ENCODE results near the gene ARHGAP8. TPM values are rescaled to one million over a fixed set of nuclear protein-coding genes. Genes with fewer than 3 reads are reported as not detected.
"Not testable (repeated sequence)": the region's sequence is repeated elsewhere in the genome, so short reads cannot be mapped to it uniquely, and the experiment has no call there.

Gene ARHGAP8
- total RNA-seq, 1 experiment from 2014 or later: not detected

DNA sequence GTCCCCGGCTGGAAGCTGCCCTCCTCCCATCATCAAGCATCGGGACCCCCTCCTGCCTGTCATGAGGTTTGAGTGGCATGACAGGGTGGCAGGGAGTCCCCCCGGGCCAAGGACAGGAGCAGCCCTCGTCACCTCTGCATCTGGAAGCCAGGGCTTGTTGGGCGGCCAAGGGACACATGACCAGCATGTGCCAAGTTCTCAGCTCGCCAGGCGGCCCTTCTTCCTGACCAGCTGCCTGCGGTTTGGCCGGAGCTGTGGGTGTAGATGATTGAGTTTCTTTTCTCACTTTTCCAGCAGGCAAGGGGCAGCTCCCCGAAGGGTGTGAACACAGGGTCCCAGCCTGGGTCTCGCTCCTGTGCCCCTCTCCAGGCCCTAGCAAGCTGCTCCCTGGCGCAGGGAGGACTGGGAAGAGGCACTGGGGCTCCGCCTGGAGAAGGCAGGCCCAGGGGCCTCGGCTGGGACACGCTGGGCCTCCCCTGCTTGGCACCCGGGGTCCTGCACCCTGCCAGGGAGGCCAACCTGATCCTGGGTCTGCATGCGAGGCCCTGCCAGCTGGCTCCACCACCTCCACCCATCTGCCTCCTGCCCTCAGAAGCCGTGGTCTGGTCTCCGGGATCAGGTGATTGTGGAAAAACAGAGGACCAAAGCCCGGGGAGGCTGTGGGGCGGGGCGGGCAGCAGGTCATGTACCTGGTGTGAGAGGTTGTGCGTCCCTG lies 13.4 kb downstream of the ARHGAP8 start:
- no peak for DNase-seq (ENCODE audit: low spot score)

DNA sequence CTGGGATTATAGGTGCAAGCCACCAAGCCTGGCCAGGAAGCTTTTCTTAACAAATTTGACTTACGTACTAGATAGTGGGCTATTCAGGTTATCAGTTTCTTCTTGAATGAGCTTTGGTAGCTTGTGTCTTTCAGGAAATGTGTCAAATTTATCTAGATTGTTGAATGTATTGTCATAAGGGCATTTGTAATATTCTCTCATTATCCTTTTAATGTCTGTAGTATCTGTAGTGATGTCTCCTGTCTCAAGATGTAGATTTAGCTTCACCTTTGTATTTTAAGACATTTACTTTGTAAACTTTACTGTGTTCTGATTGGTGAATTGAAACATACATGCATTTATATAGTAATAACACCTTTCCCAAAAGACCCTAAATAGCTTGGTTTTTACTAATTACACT lies 20.7 kb downstream of the ARHGAP8 start:
- no peak for DNase-seq (ENCODE audit: low spot score)

GRCh38 chr22:44775862-44776261 lies 23.5 kb downstream of the ARHGAP8 start:
- no peak for DNase-seq (ENCODE audit: low spot score)

DNA sequence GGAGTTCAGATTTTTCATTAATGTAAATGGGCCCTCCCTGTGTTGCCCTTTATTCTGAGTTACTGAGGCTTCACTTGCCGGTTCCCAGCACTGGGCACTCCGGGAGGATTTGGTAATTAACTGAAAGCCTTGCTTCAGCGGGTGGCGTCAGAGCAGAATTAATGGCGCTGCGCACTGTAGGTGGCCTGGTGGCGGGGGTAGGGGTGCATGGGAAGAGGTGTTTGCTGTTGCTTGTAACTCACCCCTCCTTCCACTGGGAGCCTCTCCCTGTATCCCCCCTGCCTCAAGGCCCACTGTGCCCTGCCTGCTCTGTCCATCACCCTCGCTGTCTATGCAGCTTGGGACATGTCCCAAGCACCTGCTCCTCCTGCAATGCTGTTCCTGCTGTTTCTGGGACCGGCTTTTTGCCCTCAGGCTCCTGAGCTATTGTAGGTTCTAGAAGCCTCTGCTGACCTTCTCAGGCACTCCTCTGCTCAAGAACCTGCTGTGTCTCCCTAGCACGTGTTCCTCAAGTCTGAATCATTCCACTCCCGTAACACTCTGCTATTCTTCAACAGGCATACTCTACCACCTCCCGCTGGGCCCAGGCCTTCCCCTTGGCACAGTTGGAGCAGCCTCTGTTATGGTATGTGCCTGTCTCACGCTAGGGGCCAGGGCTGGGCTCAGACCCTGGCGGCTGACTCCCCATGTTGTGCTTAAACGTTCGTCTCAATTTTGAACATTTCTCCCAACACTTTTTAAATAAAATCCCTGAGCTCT lies 24.4 kb downstream of the ARHGAP8 start:
- DNase-seq (ENCODE audit: low spot score): no peak

DNA sequence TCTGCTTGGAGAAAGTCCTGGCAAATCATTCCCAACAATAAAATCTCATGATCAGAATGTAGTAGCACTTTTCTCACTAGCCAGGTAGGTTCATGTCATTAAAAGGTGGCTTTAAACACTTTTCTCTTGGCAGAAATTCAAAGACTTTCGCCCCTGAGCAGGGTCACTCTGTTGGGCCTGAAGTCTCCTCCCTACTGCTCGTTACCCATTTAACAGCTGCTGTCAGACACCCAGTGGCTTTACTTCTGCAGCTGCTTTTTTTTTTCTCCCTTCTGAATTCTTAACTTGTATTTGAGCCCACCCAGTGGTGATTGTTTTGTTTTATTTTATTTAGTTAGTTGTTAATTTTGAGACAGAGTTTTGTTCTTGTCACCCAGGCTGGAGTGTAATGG lies 25.0 kb downstream of the ARHGAP8 start:
- no peak for DNase-seq (ENCODE audit: low spot score)

DNA sequence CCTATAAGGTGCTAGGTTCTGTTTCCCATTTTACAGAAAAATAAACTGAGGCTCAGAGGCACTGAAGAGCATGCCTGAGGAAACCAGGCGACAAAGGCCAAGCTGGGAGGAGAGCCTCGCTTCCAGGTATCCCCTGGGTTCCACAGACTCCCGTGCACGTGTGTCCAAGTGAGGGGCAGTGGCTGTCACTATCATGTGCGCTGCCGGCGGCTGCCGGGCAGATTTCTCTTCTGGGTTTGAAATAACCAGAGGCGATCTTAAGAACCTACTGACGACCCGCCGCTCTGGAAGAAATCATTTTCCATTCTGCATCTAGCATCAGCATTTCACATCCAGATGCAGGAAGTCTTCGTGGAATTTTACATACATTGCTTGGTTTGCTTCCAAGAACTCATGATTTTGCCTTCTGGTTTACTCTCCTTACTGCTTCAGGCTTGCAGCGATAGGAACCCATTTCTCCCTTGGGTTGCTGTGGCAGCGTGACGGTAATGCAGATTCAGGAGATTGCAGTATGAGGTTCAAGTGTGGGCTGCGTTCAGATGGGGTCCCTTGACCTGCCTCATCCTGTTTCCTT lies 28.6 kb downstream of the ARHGAP8 start:
- DNase-seq (ENCODE audit: low spot score): no peak

DNA sequence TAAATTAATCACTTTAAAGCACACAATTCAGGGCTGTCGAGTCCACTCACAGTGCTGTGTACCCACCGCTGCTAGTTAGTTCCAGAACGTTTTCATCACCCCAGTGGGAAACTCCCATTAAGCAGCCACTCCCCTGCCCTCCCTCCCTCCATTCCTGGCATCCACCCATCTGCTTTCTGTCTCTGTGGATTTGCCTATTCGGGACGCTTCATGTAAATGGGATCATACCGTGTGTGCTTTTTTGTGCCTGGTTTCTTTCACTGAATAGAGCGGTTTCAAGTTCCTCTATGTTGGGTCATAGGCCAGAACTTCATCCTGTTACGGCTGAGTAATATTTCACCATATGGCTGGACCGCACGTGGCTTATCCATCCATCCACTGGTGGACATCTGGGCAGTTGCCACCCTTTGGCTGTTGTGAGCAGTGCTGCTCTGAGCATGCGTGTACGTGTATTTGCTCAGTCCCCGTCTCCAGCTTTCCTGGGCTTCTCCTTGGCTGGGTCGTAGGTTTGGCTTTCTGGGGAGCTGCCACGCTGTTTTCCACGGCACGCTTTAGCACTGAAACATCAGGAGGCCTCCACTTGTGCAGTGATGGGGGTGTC lies 30.1 kb downstream of the ARHGAP8 start:
- no peak for DNase-seq (ENCODE audit: low spot score)

DNA sequence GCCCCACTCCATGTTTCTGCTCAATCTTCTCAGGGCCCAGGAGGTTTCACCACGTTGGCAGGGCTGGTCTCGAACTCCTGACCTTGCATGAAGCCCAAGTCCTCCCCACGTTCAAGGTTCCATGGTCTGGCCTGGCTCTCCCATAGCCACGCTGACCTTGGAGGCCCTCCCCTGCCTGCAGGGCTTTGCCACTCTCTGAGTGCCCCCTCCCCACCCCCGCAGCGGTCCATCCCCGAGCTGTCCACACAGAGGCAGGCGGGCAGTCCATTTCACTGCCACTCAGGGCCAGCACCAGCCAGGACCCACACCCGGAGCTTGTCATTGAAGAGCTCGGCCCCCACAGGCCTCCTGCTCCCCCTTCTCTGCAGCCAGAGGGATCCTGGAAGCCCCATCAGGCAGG lies 30.7 kb downstream of the ARHGAP8 start:
- DNase-seq (ENCODE audit: low spot score): no peak

DNA sequence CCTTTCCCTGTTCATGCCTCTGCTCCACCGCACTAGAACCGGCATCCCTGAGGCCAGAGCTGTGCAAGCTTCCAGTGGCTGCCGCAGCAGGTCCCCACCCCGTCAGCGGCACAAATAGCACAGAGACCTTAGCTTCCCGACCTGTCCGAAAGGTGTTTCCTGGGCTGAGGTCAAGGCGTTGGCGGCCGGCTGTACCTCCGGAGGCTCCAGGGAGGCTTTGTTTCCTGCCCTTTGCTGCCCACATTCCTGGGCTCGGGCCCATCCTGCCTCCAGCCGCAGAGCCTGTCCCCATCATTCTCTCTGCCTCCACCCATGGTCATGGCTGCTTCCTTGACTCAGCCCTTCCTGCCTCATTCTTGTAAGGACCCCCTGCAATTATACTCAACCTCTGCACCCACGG lies 31.2 kb downstream of the ARHGAP8 start:
- DNase-seq (ENCODE audit: low spot score): no peak

DNA sequence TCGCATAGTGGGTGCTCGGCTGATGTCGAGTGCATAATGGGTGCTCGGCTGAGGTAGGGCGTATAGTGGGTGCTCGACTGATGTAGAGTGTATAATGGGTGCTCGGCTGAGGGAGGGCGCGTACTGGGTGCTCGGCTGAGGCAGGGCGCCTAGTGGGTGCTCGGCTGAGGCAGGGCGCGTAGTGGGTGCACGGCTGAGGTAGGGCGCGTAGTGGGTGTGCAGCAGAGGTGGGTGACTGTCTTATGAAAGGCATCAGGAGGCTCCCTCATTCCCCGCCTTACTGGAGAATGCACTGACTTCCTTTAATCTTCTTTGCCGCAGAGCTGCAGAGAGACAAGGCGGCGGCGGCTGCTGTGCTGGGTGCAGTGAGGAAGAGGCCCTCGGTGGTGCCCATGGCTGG lies 33.8 kb downstream of the ARHGAP8 start:
- DNase-seq (ENCODE audit: low spot score): no peak

GRCh38 chr22:44786610-44787009 lies 34.2 kb downstream of the ARHGAP8 start:
- DNase-seq (ENCODE audit: low spot score): no peak

GRCh38 chr22:44787832-44788231 lies 35.5 kb downstream of the ARHGAP8 start:
- DNase-seq (ENCODE audit: low spot score): no peak

GRCh38 chr22:44793106-44793505 lies 40.7 kb downstream of the ARHGAP8 start:
- DNase-seq (ENCODE audit: low spot score): no peak

DNA sequence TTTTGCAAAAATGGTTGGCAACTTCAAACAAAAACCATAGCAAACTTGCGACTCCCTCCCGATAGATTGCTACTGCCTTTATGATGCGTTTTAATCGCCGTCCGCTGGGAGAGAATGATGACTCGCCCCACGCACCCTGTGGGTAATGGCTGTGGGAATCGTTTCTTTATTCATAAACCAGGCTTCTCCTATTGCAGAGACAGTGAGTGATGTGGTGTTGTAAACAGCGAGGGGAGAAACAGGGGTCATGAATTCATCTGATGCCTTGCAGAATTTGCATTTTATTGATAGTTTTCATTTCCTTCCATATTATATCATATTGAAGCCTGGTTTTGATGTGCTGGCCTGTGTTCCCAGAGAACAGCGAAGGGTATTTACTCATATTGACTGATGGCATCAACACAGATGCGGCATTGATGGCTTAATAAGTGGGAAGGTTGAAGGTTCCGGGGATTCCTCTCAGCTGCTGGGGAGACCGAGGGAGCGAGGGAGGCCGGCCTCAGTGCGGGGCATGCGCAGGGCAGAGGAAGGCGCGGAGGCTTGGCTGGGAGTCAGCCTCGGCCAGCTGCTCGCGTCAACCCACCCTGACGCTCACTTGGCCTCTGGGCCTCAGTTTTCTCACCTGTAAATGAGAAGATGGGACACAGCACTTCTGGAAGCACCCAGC lies 41.3 kb downstream of the ARHGAP8 start:
- no peak for DNase-seq (ENCODE audit: low spot score)

DNA sequence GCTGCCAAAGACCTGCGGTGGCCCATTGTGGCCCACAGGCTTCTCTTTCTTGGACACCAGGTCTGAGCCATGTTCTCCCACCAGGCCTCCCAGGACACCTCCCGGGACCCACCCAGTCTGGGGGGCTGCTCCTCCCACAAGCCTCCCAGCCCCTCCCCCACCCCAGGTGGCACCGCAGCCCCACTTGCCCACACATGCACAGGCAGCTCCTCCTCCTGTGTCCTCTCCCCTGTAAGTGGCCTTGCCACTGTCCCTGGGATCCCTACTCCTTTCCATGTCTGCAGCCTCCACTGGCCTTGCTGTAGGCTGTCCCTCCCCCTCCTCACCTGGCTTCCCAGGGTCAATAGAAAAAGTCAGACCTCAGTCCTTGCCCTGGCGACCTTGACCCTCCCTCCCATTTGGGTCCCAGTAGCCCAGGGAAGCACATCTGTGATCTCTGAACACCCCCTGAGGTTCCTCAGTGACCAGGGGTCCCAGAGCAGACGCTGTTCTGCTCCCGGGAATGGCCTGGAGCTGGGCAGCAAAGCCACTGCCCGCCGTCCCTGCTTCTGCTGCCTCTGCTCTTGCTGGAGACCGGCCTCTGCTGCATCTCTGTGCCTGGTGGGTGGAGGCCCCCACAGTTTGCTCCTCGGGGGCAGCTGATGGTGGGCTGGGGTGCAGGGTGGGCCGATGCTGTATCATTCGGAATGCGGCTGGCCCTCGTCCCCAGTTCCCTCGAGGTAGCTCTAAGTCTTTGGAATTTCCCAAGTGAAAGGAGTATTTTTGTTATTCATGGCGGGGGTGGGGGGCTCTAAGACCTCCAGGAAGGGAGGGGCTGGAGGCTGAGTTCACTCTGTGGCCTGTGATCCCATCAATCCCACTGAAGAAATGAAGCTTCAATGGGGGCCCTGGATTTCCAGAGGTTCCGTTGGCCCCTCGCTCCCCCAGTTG lies 43.6 kb downstream of the ARHGAP8 start:
- DNase-seq (ENCODE audit: low spot score): no peak

DNA sequence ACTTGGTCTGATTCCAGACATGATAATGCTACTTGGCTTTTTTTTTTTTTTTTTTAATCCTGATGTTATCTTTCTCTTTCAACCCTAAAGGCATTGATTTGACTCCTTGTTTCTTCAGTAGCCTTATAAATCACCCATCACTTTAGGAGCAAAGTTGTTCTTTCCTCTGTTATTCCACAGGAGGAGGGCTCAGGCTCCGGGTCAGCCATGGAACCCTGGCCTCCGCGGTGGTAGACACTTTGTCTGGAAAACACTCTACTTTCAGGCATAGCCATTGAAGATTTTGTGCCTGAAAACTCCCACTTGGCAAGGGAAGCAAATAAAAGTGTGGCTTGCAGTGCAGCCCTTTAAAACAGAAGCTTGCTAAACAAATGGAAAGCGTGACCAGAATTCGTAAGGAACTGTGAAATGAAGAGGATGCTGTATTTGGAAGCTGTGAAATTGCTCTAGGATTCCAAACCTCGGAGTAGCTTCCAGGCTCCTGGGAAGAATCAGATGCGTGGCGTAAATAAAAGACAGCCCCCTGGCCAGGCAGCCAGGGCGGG lies 44.9 kb downstream of the ARHGAP8 start:
- no peak for DNase-seq (ENCODE audit: low spot score)

- no peak for DNase-seq (ENCODE audit: low spot score)
These were observed 46.9 kb downstream of the ARHGAP8 start for GRCh38 chr22:44799077-44799945.

- not testable (repeated sequence) for DNase-seq (ENCODE audit: low spot score)
These were observed 47.7 kb downstream of the ARHGAP8 start for GRCh38 chr22:44799946-44800634.

DNA sequence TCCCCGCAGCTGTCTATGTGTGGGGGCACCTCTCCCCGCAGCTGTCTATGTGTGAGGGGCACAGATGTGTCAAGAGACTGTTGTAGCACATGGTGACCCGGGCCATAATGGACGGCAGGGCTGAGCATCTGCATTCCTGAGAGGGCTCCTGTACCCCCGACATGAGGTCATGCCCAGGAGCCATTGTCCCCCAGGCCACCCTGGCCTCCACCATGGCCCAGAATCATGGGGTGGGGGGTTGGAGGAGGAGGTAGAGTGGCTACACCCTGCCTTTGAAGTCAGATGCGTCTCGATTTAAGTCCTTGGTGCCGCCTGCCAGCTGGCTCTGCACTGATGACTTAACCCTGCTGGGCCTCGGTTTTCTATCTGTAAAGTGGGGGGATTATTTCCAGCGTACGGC lies 49.1 kb downstream of the ARHGAP8 start:
- no peak for DNase-seq (ENCODE audit: low spot score)

Data from H4 (cell line).